Mesothelial cell of epicardium (in vitro differentiated cells): ENCODE results near the gene LPGAT1. TPM values are rescaled to one million over a fixed set of nuclear protein-coding genes. Genes with fewer than 3 reads are reported as not detected.

Experiments used
- DNase-seq, 2 experiments: peaks; one replicate each; pipeline ENCODE4 v3.0.0; 2021; ENCODE audit warnings: low spot score in 2 of 2; ENCODE audit not compliant: unreplicated experiment in 2 of 2
- H3K27ac Mint-ChIP-seq: 2 replicates; pipeline ENCODE4 v1.8.0; 2021; ENCODE audit warnings: mixed read lengths
- H3K27me3 Mint-ChIP-seq: 2 replicates; pipeline ENCODE4 v1.8.0; 2021; ENCODE audit warnings: low read depth, mixed read lengths
- H3K36me3 Mint-ChIP-seq: 2 replicates; pipeline ENCODE4 v1.8.0; 2021; ENCODE audit warnings: mixed read lengths
- H3K4me1 Mint-ChIP-seq: 2 replicates; pipeline ENCODE4 v1.8.0; 2021; ENCODE audit warnings: mixed read lengths
- H3K4me3 Mint-ChIP-seq: 2 replicates; pipeline ENCODE4 v1.8.0; 2021; ENCODE audit warnings: mild to moderate bottlenecking, moderate library complexity, mixed read lengths
- H3K9me3 Mint-ChIP-seq: 2 replicates; pipeline ENCODE4 v1.8.0; 2021; ENCODE audit warnings: mixed read lengths
- total RNA-seq: library from RNA; stranded (reverse); gene quantifications from 3 replicates; pipeline ENCODE4 v1.2.1, GENCODE V29; 2021
- TF ChIP-seq, protein P1 (sequence below): fragments of 200-600 bp; sonication (generic); IDR thresholded peaks from one replicate; pipeline ENCODE4 v1.5.0; 2021; ENCODE audit warnings: antibody characterized with exemption; ENCODE audit not compliant: unreplicated experiment

LPGAT1 gene
- total RNA-seq, 1 donor from 2014 or later: 29.8 TPM

- Mint-ChIP-seq H3K9me3 (peaks cover 10% of the 10 kb centered on the region), H3K4me1 (peaks cover 2% of the 10 kb centered on the region), H3K27ac (no peak overlapping the region), H3K27me3 (no peaks in the 10 kb centered on the region), H3K4me3 (no peak overlapping the region), H3K36me3 (peaks cover 16% of the 10 kb centered on the region)
- TF ChIP-seq, protein P1, sequence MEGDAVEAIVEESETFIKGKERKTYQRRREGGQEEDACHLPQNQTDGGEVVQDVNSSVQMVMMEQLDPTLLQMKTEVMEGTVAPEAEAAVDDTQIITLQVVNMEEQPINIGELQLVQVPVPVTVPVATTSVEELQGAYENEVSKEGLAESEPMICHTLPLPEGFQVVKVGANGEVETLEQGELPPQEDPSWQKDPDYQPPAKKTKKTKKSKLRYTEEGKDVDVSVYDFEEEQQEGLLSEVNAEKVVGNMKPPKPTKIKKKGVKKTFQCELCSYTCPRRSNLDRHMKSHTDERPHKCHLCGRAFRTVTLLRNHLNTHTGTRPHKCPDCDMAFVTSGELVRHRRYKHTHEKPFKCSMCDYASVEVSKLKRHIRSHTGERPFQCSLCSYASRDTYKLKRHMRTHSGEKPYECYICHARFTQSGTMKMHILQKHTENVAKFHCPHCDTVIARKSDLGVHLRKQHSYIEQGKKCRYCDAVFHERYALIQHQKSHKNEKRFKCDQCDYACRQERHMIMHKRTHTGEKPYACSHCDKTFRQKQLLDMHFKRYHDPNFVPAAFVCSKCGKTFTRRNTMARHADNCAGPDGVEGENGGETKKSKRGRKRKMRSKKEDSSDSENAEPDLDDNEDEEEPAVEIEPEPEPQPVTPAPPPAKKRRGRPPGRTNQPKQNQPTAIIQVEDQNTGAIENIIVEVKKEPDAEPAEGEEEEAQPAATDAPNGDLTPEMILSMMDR: no peak
- no peak for DNase-seq
Observed at GRCh38 chr1:211756471-211757020, 74.0 kb downstream of the LPGAT1 start.

DNA sequence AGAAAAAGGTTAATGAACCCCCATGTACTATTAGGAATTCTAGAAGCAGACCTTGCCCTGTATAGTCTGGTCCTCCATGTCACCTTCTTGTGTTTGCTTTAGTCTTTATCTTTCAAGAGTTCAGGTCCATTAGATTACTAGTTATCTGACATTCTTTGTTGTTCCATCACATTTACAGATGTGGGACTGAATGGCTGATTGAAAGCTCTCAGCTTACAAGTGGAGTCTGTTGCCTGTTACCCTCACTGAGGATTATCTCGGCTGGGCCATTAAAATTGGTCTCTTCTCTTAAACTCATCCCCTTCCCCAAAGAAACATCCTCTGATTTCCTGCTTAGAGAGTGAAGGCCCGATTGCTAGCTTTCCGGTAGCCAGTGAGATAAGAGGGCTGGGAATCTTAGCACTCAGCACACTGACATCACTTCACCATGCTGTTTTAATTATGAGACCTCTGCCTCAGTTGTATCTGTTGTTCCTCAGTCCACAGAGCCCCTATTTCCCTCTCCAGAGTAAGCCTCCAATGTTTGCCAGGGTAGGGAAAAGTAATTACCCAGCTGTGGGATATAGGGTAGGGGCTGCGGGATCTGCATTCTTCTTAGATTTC lies 76.8 kb downstream of the LPGAT1 start:
- H3K27me3 Mint-ChIP-seq: no peaks in the 10 kb centered on the region
- no peak overlapping the region for H3K27ac Mint-ChIP-seq
- H3K36me3 Mint-ChIP-seq: peaks cover 15% of the 10 kb centered on the region
- TF ChIP-seq, protein P1: no peak
- H3K4me3 Mint-ChIP-seq: no peak overlapping the region
- DNase-seq: no peak
- H3K9me3 Mint-ChIP-seq: peaks cover 10% of the 10 kb centered on the region
- H3K4me1 Mint-ChIP-seq: peaks cover 11% of the 10 kb centered on the region

- TF ChIP-seq, protein P1: no peak
- Mint-ChIP-seq H3K4me3 (no peak overlapping the region), H3K4me1 (peaks cover 11% of the 10 kb centered on the region), H3K9me3 (peaks cover 9% of the 10 kb centered on the region), H3K36me3 (peaks cover 12% of the 10 kb centered on the region), H3K27me3 (no peaks in the 10 kb centered on the region), H3K27ac (no peak overlapping the region)
- DNase-seq: no peak
Observed at GRCh38 chr1:211752951-211753486, 77.5 kb downstream of the LPGAT1 start.

- no peak overlapping the region for H3K27ac Mint-ChIP-seq
- H3K36me3 Mint-ChIP-seq: peaks cover 8% of the 10 kb centered on the region
- no peaks in the 10 kb centered on the region for H3K27me3 Mint-ChIP-seq
- H3K9me3 Mint-ChIP-seq: peaks cover 2% of the 10 kb centered on the region
- TF ChIP-seq, protein P1: no peak
- peaks cover 11% of the 10 kb centered on the region for H3K4me1 Mint-ChIP-seq
- no peak overlapping the region for H3K4me3 Mint-ChIP-seq
- no peak for DNase-seq
Observed at GRCh38 chr1:211752317-211752716, 78.2 kb downstream of the LPGAT1 start.

GRCh38 chr1:211751438-211751837 lies 79.1 kb downstream of the LPGAT1 start:
- H3K4me1 Mint-ChIP-seq: peaks cover 11% of the 10 kb centered on the region
- no peak overlapping the region for H3K27ac Mint-ChIP-seq
- no peak for DNase-seq
- H3K9me3 Mint-ChIP-seq: no peaks in the 10 kb centered on the region
- no peaks in the 10 kb centered on the region for H3K27me3 Mint-ChIP-seq
- H3K4me3 Mint-ChIP-seq: no peak overlapping the region
- TF ChIP-seq, protein P1: no peak
- H3K36me3 Mint-ChIP-seq: peaks cover 7% of the 10 kb centered on the region
